Fibroblast of peridontal ligament (primary cell): ENCODE results near the gene HPS6.
"Not testable (repeated sequence)": the region's sequence is repeated elsewhere in the genome, so short reads cannot be mapped to it uniquely, and the experiment has no call there.

ENCODE experiments used
- DNase-seq: peaks from one replicate; pipeline ENCODE4 v3.0.0-alpha.2; 2010; ENCODE audit errors: extremely low read depth

HPS6 gene

DNA sequence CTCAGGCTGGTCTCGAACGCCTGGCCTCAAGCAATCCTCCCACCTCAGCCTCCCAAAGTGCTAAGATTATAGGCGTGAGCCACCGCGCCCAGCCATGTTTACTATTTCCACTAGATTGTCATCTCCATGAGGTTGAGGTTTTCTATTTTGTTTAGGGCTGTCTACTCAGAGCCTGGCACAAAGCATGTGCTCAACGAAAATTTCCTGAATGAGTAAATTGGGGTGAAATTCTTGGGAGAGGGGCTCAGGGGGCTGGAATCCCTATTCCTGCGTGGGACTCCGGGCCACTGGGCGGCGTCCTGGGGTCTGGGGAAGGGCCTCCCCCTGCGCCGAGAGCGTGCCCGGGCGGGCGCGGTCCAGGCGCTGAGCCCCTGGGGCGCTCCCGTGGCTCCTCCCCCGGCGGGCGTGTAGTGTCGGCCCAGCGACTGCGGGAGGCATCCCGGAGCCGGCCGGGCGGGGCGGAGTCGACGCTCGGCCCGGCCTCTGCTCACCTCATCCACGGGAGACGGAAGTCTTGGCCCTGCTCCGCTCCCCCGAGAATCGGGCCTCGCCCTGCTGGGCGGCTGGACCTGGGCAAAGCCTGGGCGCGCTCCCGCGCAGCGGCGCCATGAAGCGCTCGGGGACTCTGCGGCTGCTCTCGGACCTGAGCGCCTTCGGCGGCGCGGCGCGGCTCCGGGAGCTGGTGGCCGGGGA, at the start of gene HPS6:
Gene HPS6 (plus strand): TSS at position 482 of the 693 bp plus-strand sequence. CDS start 126 bp downstream, at position 608.
- DNase-seq = peak; percentile 74

DNA sequence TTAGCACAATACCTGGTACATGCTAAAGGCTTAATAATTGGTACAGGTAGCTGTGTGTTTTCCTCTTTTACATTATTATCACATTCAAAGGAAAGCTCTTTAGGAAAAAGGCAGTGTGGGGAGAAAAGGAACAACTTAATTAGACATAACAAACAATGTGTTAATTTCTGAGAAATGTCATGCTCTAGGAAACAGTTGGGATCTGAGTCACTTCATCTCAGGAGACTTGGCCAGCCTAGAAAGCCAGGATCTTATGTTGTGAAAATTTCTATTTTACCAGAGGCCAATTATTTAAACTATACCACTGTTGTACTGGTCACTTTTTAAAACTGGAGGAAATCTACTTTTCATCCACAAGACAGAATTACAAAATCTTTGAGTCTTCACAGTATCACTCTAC, 48.7 kb upstream of the HPS6 start:
- DNase-seq = no peak

DNA sequence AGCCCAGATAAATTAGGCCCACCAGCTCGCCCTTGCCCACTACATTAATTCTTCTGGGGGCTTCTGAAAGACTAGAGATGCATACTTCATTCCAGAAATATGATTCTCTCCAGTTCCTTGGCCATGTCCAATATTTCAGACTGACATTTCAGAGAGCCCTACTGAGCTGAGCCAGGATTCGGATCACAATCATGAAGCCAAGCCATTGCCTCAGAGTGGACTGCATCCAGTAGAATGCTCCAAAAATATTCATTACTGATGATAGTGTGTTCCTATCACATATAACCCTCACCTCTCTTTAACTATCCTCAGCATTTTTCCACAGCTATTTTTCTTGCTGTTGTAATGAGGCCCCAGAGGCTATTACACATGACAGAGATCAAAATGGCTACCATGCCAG, 47.9 kb upstream of the HPS6 start:
- DNase-seq = no peak

DNA sequence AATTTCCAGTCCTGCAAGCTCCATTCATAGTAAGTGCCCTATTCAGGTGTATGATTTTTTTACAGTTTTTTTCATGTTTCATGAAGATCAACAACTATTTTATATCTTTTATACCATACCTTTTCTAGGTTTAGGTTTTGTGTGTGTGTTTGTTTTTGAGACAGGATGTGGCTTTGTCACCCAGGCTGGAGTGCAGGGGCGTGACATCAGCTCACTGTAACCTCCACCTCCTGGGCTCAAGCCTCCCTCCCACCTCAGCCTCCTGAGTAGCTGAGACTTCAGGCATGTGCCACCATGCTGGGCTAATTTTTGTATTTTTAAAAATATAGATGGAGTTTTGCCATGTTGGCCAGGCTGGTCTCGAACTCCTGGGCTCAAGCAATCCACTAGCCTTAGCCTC, 44.2 kb upstream of the HPS6 start:
- DNase-seq = no peak

DNA sequence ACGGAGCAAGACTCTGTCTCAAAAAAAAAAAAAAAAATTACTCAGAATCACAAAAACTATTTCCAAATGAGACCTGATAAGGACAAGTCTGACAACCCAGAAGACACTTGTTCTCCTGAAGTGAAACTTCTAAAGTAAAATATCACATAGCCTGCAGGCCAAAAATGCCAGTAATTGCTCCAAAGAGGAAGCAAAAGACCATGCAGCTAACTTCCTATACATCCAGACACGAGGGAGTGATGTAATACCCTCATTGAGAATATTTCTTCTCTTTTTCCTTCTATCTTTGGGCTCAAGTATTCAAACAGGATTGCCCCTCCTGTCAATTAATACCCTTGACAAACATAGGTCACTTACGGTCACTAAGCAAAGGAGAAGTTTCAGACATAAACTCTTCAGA, 40.4 kb upstream of the HPS6 start:
- no peak for DNase-seq

DNA sequence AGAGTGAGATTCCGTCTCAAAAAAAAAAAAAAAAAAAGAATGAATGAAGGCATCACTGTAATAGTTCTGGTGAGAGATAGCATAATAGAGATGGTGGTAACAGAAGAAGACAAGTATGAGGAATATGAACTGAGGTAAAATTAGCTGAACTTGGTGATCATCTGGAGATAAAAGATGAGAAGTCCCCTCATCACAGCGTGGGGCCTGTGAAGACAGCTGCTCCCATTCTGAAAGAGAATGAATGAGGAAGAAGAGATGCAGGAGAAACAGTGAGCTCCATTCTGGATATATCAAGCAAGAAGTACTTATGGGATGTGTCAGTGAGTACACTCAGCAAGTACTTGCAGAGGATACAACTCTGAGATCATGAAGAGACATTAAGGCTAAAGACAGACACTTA, 37.9 kb upstream of the HPS6 start:
- no peak for DNase-seq

DNA sequence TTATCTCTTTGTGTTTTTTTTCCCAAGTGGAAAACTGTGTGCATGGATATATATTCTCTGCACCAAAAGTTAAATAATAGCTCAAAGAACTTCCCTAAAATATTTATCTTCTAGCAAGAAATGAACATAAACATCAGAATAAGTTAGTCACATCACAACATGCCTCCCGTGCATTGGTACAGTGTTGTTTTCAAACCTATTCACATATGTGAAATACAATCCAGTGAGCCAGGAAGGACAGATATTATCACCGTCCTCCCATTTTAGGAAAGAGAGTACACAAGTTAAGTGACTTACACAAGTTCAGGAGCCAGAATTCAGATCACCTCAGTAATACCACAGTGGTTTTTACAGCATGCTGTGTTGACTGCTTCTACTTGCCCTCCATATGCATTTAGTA, 31.4 kb upstream of the HPS6 start:
- no peak for DNase-seq

DNA sequence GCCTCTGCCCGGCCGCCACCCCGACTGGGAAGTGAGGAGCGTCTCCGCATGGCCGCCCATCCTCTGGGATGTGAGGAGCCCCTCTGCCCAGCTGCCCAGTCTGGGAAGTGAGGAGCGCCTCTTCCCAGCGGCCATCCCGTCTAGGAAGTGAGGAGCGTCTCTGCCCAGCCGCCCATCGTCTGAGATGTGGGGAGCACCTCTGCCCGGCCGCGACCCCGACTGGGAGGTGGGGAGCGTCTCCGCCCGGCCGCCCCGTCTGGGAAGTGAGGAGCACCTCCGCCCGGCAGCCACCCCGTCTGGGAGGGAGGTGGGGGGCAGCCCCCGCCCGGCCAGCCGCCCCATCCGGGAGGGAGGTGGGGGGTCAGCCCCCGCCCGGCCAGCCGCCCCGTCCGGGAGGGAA, 29.3 kb upstream of the HPS6 start:
- not testable (repeated sequence) for DNase-seq

DNA sequence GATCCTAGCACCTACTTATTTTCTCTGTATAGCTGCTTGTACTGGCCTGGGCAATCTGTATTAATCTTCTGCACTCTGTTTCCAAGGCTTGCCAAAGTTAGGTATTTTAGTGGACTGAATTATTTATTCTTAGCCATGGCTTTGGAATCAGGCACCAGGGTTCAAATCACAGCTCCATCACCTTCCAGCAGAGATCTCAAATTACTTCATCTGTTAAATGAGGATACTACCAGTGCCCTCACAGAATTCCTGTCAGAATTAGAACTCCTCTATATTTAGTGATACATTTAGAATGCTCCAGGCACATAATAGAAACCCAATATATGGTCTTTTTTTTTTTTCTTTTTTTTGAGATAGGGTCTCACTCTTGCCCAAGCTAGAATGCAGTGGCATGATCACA, 26.7 kb upstream of the HPS6 start:
- DNase-seq = no peak

DNA sequence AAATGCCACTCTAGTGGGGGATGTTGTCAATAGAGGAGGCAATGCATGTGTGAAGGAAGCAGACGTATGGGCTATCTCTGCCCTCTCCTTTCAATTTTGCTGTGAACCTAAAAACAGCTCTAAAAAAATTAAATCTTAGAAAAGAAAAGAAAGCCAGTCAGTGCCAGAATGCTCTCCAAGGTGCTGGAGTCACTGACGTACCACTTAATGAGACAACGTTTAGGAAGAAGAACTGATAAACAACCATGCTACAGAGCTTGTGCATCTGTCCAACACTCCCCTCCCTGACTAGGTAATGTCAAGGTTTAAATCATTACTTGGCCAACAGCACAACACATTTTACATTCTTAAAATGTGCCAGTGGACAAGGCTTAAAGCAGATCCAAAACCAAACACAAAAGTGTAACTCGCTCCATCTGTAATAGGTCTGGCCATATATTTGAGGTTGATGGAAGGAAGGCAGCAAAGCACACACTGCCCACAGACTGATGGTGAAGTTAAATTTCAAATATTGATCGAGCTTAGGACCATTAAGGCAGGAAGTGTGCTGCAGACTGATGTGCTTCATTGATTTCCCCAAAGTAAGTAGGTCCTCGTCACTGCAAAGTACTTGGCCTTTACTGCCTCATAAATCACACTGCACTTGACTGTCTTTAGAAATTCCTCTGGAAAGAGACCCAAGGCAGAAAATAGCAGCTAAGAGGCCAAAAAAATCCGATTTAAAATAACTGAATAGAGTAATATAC, 24.7 kb upstream of the HPS6 start:
- DNase-seq = no peak

DNA sequence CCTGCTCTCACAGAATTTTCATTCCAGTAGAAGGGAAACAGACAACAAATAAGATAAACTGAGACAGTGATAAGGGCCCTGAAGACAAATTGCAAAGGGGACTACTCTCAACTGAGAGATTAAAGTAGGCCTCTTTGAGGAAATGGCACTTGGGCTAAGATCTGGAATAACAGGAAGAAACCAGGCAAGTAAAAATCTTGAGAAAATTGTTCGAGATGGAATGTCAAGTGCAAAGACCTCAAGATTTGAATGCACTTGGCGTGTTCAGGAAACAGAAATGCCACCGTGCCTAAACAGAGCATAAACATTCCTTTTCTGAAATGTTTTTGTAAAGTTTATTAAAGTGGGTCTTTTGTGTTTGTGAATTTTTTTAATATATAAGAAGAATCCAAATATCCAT, 19.9 kb upstream of the HPS6 start:
- no peak for DNase-seq

DNA sequence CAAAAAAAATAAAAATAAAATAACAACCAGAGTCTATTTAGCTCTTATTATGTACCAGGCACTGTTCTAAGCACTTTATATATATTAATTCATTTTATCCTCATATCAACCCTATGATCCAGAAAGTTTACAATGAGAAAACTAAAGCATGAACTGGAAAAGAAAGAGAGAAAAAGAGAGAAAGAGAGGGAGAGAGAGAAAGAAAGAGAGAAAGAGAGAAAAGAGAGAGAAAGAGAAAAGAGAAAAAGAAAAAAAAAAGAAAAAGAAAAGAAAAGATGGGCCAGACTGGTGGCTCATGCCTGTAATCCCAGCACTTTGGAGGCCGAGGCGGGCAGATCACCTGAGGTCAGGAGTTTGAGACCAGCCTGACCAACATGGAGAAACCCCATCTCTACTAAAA, 19.1 kb upstream of the HPS6 start:
- no peak for DNase-seq

DNA sequence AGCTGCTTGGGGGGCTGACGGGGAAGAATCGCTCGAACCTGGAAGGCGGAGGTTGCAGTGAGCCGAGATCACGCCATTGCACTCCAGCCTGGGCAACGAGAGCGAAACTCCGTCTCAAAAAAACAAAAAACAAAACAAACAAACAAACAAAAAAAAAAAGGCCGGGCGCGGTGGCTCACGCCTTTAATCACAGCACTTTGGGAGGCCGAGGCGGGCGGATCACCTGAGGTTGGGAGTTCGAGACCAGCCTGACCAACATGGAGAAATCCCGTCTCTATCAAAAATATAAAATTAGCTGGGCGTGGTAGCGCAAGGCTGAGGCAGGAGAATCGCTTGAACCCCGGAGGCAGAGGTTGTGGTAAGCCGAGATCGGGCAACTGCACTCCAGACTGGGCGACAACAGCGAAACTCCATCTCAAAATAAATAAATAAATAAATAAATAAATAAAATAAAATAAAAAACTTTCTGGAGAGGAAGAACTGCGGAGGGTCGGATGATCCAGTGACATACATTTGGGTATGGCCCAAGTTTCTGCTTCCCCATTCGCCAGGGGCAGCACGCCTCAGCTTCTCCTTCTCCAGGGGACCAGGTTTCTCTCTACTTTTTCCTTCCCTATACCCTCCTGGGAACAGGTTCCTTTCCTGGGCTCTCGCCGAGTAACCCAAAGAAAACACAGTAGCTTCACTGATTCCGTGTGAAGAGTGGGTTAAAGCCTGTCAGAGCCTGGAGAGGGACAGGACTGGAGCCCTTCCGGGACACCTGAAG, 10.1 kb upstream of the HPS6 start:
- not testable (repeated sequence) for DNase-seq

DNA sequence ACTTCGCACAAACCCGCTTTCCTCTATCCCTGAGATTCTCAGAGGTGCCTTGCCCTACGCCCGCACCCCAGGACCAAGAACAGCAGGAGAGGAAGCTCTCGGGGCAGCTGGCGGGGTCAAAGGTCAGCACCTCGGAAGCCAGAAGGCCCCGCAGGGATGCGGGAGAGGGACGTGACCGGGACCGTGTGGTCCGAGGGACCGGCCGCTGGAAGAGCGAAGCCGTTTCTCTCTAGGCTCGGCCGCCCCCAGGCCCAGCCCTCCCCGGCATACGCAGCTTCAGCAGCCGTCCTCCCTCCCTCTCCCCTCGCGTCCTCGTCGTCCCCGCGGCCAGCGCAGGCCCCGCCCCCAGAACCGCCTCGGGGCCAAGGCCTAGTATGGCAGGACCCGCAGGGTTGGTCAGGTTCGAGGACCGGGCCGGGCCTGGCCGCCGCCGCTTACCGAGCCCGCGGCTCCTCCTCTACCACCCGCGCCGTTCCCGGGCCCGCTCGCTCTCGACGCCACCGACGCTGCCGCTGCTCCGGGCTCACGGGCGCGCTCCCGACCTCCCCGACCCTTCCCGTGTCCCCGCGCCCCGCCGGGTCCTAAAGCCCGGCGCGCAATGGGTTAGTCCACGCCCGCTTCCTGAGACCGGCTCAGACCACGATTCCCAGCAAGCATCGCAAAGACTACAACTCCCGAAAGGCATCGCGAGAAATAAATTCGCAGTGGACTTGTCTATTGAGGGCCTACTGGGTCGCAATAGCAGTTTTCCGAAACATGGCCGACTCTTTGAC, 9.3 kb upstream of the HPS6 start, which contains the start of gene ARMH3:
Gene ARMH3 (minus strand): TSS at position 527 of the 773 bp plus-strand sequence. CDS start 16,059 bp downstream, outside the sequence.
- DNase-seq = peak; percentile 98

DNA sequence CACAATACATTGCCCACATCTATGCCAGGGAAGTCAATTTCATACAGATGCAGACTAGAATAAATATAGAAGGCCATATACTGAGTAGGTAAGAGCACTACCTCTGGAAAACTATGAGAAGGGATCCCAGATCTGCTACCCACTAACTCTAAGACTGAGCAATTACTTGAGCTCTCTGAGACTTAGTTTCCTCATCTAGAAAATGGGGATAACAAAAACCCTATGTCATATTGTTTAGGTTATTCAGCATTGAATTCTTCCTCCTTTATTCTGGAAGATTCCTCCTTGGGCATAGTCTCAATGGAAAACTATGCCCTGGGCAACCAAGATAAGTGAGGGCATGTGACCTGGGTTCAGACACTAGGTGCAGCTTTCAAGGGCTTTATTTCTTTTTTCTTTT, 5.2 kb upstream of the HPS6 start:
- DNase-seq = no peak

DNA sequence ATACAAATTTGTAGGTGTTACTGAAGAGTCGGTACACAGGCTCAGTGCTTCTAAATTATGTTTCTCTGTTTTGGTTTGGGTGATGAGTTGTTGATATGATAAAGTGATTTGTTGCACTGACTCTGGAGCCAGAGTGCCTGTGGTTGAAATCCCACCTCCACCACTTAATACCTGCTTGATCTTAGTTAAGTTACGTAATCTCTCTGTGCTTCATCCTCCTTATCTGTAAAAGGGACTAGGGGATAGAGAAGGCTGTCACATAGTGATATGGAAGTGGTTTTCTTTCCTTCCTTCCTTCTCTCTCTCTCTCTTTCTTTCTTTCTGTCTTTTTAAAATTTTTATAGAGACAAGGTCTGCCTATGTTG, 664 bp upstream of the HPS6 start:
- no peak for DNase-seq

DNA sequence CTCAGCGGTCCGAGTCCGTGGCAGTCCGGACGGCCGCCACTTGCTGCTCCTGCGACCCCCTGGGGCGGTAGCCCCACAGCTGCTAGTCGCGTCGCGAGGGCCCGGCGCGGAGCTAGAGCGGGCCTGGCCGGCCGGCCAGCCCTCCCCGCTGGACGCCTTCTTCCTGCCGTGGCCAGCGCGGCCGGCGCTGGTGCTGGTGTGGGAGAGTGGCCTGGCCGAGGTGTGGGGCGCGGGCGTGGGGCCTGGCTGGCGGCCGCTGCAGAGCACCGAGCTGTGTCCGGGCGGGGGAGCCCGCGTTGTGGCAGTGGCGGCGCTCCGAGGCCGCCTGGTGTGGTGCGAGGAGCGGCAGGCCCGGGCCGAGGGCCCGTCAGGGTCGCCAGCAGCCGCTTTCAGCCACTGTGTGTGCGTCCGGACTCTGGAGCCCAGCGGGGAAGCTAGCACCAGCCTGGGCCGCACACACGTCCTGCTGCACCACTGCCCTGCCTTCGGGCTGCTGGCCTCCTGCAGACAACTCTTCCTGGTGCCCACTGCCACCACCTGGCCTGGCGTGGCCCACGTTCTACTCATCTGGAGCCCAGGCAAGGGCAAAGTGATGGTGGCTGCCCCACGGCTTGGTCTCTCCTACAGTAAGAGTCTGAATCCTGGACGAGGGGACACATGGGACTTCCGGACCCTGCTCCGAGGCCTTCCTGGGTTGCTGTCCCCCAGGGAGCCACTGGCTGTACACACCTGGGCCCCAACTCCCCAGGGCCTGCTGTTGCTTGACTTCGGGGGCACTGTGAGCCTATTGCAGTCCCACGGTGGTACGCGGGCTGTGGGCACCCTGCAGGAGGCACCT, 631 bp downstream of the HPS6 start:
- no peak for DNase-seq

DNA sequence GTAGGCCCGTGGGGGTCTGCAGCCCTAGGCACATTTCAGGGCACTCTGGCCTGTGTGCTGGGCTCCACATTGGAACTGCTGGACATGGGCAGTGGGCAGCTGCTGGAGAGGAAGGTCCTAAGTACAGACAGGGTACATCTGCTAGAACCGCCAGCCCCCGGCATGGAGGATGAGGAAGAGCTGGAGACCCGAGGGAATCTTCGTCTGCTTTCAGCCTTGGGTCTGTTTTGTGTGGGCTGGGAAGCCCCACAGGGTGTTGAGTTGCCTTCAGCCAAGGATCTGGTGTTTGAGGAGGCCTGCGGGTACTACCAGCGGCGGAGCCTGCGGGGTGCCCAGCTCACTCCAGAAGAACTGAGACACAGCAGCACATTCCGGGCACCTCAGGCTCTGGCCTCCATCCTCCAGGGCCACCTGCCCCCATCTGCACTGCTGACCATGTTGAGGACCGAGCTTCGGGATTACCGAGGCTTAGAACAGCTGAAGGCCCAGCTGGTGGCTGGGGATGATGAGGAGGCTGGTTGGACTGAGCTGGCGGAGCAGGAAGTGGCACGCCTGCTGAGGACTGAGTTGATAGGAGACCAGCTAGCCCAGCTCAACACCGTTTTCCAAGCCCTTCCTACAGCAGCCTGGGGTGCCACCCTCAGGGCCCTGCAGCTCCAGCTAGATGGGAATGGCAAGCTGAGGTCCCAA, 1.4 kb downstream of the HPS6 start:
- no peak for DNase-seq

DNA sequence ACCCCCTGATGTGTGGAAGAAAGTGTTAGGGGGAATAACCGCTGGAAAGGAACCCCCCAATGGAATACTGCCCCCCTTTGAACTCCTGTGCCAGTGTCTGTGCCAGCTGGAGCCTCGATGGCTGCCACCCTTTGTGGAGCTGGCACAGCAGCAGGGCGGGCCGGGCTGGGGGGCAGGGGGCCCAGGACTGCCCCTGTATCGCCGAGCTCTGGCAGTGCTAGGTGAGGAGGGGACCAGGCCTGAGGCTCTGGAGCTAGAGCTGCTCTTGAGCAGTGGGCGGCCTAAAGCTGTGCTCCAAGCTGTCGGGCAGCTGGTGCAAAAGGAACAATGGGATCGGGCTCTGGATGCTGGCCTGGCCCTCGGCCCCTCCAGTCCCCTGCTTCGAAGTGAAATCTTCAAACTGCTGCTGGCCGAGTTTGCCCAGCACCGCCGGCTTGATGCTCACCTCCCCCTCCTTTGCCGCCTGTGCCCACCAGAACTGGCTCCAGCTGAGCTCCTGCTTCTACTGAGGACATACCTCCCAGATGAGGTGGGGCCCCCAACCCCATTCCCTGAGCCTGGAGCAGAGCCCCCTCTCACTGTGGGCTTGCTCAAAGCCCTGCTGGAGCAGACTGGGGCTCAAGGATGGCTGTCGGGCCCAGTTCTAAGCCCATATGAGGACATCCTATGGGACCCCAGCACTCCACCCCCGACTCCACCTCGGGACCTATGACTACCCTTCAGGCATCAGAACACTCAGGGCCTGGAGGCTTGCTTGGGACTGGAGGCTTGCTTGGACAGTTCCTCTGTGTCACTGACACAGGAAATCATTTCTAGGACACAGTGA, 2.2 kb downstream of the HPS6 start:
- no peak for DNase-seq

DNA sequence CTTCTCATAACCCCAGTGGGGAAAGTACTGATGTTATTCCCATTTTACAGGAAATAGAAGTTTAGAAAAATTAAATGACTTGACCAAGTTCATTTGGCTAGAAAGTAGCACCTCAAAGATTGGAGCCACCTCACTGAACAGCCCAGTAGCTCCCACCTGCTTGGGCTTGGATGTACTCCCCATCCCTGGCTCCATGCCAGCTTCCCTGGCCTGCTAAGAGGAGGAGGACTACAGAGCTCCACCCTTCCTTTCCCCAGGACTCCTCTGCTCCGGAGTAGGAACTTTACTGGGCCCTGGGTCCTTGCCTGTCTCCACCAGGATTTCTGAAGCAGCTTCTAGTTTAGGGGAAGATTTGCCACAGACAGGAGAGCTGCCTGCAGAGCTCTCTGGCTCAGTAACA, 3.1 kb downstream of the HPS6 start:
- DNase-seq = no peak
